MV-4-11 (cell line): ENCODE results near the gene TUBB6.

Source experiments
- DNase-seq: peaks from one replicate; lab custom pipeline; 2025; lab: John Stamatoyannopoulos, UW

Gene TUBB6

DNA sequence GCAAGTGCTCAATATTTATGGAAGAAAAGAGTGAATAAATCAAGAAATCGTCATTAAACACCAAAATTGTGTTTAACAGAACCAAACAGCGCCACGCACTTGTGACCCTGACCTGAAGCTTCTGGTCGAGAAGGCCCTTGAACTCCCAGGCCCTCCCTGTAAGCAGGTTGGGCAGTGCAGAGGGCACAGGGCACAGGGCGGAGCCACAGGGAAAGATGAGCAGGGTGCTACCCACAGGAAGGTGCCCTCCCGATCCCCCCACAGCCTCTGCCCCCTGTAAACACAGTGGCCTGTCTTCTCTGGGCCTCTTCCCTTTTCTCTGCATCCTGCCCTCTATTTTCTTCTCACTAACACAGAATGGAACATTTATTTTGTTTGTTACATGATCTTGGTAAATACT, 16.9 kb upstream of the TUBB6 start:
- DNase-seq = no peak

DNA sequence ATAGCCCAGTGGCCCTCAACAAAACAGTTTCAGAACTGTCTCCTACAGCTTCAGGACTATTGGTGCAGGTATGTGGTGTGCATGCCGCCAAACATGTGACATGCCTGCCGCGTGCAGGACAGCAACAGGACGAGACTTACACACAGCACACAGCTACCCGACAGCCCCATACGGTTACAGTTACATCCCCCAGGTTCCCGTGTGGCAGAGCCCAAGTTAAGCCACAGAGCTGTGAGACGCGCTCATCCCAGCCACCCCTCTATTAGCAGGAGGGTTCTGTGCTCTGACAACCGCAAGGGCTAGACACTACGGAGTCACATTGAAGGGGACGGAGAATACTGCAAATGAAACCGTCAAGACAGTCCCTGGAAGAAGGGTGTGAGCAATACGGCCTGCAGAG, 16.4 kb upstream of the TUBB6 start:
- DNase-seq = no peak

DNA sequence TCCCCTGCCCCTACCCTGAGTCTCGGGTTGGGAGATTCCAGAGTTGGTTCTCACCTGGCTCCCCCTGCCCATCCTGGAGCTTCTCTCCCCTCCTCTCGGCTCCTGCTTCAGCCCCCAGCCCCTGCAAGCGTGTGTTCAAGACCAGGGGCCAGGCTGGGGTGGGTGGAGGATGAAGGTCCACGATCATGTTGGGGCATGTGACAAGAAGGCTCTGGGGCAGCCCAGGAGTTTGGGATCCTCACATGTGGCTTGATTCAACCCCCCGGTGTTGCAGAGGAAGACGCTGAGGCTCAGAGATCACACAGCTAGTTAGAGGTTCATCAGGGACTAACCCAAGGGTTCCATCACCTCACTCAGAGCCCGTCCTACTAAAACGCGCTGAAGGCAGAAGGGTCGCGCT, 14.2 kb upstream of the TUBB6 start:
- no peak for DNase-seq

DNA sequence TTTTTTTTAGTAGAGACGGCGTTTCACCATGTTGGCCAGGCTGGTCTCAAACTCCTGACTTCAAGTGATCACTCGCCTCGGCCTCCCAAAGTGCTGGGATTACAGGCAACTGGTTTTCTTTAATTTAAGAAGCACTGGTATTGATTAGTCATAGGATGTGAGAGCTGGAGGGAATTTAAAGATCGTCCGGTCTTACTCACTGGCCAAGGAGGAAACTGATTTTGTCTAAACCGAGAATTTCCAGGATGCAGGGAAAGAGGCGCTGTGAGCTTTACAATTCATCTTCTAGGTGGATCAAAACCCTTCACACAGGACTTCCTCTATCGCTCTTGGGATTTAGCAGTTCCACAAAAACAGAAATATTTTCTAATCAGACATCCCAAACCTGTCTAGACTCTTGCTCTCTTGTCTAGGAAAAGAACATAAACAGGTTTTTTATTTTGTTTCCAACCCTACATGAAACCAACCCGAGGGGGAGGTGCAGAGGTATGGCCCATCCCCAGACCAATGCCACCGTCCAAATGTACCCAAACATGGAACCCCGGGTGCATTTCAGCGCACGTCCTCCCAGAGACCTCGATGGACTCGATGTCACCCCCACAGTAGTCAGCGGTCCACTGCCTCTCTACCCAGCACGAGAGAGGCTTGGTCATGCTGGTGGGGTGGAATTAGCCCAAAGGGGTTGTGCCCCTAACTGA, 12.5 kb upstream of the TUBB6 start:
- DNase-seq = no peak

DNA sequence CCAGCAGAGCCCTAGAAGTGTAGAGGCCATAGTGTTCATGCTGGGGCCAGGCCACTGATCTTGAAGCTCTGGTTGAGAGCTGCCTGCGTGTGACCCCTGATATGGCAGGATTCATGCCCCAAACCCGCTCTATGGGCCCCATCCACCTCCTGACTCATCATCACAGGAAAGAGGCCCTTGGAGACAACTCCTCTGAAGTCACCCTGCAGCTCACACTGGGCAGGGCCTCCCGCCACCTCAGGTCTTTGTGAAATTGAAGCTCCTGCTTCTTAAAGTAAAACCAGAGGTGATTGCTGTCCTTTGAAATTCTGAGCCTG, 12.0 kb upstream of the TUBB6 start:
- DNase-seq = peak; percentile 16

DNA sequence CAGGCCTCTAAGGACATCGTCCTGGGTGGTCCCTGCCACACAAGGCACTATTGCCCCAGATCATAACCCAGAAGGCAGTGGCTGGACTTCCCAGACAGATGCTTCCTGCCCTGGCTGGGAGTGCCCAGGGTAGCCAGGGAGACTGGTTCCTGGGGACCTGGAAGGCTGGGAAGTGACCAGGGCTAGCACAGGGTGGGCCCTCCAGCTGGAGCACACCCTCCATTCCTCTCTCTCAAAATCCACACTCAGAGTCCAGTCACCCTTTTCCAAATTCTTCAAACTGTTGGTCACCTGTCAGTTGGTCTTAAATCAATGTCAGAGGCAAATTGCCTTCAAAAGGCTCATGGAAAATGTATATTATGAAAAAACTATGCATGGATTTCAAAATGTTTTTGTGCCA, 11.6 kb upstream of the TUBB6 start:
- DNase-seq = no peak

DNA sequence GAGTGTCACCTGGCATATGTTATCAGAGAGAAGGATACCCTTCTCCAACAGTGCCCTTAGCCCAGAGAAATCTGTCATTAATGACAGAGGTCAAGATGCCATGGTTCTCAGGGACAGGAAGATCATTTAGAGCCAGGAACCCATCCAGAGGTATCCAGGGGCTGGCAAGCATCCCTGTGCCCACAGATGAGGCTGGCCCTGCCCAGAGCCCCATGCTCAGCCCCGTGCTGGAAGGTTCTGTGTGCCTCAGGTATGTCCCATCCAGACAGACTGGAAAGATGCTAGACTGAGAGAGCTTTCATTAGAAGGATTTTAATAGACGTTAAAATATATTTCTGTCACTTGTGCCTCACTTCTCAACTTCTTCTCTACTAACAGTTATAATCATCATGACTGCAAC, 8.2 kb upstream of the TUBB6 start:
- no peak for DNase-seq

DNA sequence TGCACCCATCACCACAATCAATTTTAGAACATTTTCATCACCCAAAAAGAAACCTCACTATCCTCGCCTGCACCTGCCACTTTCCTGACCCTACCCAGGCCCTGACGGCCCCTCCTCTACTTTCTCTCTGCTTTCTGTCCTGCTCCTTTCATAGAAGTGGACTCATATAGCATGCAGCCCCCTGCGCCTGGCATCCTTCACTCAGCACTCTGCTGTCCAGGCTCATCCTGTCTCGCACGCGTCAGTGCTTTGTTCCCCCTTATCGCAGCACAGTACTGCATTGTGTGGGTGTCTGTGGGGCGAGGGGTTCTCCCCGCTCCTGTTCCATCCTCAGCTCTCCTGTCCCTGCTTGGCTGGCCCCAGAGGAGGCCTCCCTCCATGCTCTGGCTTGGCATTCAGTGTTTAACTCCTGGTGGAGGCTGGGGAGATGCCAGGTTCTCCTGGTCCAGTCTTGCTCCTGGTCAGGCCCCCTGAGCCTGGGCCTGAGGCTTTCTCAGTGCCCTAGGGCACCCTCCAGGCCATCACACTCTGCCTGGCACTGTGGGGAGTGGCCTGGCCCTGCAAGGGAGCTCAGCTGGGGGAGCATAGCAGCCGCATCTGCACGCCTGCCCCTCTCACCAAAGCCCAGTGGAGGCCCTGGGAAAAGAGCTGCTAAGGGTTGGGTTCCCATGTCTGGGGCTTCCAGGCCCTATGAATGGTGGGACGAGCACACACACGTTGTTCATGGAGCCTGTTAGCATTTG, 6.6 kb upstream of the TUBB6 start:
- no peak for DNase-seq

DNA sequence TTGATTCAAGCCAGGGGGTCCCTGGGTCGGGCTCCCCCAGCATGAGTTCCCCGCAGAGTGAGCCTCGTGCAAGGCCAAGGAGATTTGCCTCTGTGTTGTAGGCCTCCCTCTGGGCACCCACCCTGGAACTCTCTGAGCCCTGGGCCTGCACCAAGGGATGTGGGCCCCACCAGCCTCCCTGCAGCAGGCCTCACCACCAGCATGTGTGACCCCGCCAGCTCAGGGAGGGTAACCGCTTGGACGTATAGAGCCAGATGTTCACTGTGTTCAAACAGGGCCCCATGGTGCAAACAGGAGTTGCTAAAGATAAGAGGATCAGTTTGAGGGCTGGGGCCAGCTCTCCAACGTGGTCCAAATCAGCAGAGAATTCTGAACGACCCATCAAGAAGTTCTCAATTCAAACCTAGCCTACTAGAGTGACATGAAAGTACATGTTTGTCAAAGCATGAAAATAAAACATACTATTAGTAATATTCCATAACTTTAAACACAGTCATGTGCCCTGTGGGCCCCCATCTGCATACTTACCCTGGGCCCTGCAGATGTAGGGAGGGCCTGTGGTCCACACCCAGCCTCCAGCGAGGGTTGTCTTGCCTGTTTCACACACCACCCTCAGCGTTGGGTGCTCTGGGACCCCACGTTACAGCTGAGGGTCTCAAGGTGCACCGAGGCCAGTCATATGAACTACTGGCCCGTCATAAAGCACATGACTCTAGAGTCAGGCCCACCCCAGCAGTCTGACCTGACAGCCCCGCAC, 5.5 kb upstream of the TUBB6 start:
- peak; percentile 15 for DNase-seq

DNA sequence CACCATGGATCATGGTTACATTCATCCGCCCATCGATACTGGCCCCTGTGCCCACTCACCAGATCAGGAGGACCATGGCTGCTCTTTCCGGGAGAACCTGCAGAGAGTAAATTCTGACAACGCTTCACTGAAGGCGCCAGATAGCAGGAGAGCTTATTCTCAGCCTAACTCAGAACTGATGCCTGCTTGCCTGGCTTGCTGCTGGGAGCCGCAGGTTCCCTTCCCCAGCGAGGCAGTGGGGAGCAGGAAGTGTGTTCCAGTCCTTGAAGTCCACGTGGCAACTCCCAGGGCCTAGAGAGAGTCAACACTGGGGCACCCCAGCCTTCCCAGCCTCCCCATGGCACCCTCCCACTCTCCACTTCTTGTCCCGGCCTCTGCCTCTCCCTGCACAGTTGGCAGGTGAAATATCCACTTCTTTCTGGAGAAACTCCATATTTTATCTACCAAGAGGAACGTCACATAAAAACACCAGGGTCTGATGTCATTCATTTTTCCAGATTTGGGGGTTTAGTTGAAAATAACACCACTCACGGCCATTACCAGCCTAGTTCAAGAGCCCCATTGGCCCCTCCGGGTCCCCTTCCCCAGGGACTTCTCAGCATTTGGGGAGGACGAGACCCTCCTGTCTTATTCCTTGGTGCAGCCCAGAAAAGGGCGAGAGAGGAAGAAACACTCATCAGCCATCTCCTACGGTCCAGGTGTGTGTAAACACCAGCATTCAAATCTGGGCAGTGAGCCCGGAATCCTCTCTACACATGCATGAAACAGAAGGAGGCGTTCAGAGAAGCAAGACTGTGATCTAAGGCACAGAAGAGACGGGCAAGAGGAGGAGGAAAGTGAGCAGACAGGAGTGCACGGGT, 3.5 kb upstream of the TUBB6 start:
- no peak for DNase-seq

DNA sequence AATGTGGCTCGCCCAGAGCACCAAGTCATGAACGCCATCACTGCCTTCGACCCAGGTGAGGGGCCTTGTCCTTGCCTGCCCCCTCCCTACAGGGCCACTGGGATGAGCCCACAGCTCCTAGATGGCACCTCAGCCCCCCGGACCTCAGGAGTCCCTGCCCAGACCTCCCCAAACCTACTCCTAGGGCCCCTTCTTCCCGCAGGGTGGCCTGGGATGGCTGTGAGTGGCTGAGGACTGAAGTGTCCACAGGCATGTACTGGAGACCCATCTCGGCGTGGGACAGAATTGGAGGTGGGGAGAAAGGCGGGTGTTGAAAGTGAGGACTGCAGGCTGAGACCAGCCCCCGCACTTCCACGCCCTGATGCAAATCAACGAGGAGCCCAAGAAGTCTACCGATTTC, 2.8 kb upstream of the TUBB6 start:
- DNase-seq = no peak

DNA sequence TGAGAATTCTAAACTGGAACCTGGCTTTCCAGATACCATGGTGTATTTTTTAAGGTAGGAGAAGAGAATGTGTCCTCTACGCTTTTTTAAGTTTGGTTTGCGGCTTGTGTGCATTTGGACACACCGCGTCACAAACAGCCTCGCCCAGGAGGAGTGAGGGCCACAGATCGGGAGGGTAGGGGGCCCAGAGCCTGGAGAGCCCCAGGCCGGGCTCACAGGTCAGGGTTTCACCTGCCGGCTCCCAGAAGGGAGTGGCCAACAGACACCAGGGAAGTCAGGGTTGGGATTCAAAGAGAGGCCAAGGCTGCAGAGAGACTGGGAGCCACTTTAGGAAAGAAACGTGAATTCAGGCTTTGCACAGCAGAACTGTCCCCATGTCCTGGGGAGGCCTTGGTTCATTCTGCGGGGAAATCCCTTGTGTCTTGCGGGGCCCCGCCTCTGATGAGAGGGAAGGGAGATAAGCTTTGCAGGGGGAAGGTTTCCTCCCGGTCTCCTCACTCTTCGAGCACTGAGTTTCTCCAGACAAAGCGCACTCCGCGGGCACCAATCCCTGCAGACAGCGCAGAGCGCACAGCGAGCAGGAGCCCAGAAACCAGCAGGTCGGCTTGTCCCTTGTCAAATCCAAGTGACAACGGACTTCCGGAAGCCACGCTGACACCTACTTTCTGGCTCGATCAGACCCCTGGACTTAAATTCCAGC, 2.0 kb upstream of the TUBB6 start:
- no peak for DNase-seq

DNA sequence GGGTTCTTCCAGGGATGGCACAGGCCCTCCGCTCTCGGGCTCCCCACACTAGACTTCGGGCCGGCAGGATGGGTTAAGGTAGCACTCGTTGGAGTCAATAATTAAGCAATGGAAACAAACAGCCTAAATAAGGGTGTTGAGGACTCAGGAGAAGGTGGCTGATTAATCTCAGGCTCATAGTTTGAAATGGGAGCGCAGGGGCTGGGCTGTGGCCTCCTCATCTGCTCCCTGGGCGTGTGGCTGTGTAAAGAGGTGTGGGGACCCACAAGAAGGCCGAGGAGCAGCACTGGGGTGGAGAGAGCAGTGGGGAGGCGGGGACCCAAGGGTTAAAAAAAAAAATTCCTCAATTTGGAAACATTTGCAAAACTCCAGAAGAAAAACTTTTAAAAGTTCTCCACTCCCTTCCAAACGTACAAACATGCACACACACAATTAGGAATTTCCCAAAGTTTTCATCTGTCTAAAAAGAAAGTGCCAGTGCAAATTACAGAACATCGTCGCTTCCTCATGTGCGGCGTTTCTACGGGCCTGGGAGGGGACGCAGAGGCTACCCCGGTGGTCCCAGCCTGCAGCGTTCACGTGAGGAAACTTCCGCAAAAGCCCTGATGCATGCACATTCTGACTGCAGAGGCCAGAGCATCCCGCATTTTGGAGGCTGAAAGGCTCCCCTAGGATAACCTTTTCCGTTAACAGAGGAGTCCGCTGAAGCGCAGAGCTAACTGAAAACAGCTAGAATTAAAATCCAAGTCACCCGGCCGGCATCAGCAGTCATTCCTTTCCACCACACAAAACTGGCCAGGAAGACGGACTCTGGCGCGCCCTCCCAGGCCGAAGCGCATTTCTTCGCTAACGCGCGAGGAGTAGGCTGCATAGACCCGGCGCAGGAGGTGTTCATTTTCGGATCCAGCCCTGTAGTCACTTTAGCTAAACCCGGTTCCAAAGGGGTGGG, 1.0 kb upstream of the TUBB6 start:
- DNase-seq = peak; percentile 53

DNA sequence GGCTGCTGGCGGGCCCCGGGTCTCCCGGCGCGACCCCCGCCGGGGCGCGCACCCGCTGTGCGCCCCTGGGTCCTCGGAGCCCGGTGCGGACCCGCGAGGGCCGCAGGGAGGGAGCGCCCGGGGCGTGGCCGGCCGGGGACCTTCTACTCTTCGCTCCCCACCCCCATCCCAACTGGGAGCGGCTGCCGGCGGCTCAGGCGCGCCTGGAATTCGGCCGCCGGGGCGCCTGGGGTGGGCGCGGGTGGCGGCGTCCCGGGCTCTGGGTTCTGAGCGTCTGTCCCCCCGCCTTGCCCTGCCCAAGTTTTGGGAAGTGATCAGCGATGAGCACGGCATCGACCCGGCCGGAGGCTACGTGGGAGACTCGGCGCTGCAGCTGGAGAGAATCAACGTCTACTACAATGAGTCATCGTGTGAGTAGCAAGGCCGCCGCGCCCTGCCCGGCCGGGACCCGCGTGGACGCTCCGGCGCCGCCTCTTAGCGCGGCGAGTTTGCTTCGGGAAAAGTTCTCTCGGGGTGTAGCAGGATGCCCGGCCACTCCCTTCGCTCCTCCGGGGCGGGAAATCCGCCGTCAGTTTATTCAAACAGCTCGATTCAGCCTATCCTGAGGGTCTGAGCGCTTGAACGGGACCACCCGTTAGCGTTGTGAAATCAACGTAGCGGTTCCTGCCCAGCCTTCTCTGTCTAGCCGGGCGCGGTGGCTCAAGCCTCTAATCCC, 502 bp downstream of the TUBB6 start:
- peak; percentile 87 for DNase-seq

DNA sequence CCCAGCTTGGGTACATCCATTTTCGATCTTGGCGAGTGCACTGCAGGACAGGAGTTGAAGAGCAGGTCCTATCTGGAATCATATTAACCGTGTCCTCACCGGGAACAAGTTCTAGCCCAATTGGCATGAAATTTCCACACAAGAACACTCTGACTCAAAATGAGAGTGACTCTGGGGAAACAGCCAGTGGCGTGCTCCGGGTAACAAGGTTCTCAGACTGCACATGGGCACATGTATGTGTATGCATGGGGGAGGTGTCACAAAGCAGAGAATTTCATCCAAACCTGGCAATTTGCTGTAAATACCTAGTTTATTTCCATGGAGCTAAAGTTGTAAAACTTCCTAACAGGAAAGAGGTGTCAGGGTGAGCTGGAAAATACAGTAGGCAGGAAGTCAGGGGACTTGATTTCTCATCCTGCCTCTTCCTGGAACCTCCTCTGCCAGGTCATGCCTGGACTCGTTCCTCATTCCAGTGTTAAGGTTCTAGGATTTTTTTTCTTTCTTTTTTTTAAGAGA, 1.7 kb downstream of the TUBB6 start:
- peak; percentile 43 for DNase-seq

DNA sequence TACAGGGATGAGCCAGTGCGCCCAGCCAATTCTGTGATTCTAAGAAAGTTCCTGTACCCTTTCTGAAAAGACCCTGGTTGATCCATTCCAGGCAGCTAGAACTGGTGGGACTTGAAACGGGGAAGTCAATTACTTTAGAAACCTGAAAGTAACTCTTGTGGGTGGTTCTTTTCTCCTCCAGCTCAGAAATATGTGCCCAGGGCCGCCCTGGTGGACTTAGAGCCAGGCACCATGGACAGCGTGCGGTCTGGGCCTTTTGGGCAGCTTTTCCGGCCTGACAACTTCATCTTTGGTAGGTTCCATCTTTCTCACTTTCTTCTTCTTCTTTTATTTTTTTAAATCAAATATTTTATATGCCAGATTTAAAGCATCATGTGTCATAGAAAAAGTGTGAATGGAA, 2.7 kb downstream of the TUBB6 start:
- DNase-seq = peak; percentile 39

DNA sequence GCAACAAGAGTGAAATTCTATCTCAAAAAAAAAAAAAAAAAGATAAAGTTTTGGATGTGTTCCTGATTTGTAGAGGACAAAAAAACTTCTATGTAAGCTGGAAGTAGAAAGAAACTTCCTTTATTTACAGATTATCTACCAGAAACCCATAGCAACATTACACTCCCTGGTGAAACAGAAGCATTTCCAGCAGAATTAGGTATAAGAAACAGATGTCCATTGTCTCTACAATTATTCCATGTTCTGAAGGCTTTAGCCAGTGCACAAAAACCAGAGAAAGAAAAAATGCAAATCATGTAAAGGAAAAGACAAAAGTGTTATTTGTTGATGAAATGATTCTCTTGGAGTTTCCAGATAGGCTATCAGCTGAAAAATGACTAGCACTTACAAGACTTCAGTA, 4.9 kb downstream of the TUBB6 start:
- DNase-seq = no peak

DNA sequence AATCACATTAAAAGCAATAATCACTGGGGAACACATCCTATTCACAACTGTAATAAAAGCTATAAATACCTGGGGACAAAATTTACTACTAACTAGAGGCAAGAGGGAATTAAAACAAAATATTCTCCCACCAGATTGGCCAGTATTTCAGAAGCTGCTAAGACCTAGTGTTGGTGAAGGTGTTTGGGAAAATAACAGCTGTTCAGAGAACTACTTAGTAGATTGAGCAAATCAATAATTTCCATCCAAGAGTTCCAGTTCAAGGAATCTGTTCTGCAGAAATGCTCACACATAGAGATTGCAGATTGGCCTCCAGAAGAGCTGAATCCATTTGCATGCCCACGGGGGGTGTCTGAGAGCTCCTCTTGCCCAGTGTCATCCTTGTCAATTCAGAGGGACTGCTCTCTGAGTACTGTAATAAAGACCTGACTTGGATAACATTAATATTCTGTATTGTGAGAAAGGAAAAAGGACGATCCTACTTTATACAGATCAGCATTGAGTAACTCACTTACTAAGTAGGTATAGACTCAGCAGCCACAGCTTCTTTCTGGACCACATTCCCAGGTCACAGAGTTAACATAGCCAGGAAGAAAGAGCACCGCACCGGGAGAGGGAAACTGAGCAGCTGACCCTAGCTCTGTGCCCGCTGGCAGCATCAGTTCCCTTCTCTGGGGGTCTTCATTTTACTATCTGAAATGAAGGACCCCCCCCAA, 5.6 kb downstream of the TUBB6 start:
- DNase-seq = no peak
